Astrocyte of the spinal cord (primary cell): Measurements from ENCODE around the gene OLFM1.

Experiments used
- DNase-seq: peaks from one replicate; pipeline ENCODE4 v3.0.0; 2011; ENCODE audit warnings: low read depth, low spot score
- H3K4me3 ChIP-seq: 2 replicates; pipeline ENCODE4 v1.5.1; 2011; ENCODE audit warnings: low read depth, mild to moderate bottlenecking, low read length, moderate library complexity
- CTCF ChIP-seq: IDR thresholded peaks from 2 replicates; pipeline ENCODE4 v1.5.1; 2012; ENCODE audit warnings: low read depth, mild to moderate bottlenecking, low read length, inconsistent platforms
- in situ Hi-C: cut with HindIII; loops from 2 replicates; pipeline ENCODE4 v1.10.0; 2017; ENCODE audit warnings: low sequenced_read_pairs

OLFM1 gene

GRCh38 chr9:135127718-135128670 lies 40.5 kb downstream of the OLFM1 start:
- TF ChIP-seq CTCF = no peak
- no peak overlapping the region for H3K4me3 ChIP-seq
- in situ Hi-C loops = no loop called here
- DNase-seq = no peak

GRCh38 chr9:135129137-135129695 lies 41.7 kb downstream of the OLFM1 start:
- in situ Hi-C loops = no loop called here
- DNase-seq = no peak
- no peak overlapping the region for H3K4me3 ChIP-seq
- no peak for TF ChIP-seq CTCF

- TF ChIP-seq CTCF = no peak
- no peak for DNase-seq
- in situ Hi-C loops = no loop called here
- H3K4me3 ChIP-seq = no peak overlapping the region
Measured at GRCh38 chr9:135130207-135130976, 42.9 kb downstream of the OLFM1 start.

GRCh38 chr9:135131488-135131887 lies 44.0 kb downstream of the OLFM1 start:
- in situ Hi-C loops = no loop called here
- H3K4me3 ChIP-seq = no peak overlapping the region
- TF ChIP-seq CTCF = no peak
- DNase-seq = no peak

GRCh38 chr9:135132008-135132407 lies 44.5 kb downstream of the OLFM1 start:
- DNase-seq = no peak
- TF ChIP-seq CTCF = no peak
- no peak overlapping the region for H3K4me3 ChIP-seq
- in situ Hi-C loops = no loop called here

- H3K4me3 ChIP-seq = no peak overlapping the region
Measured at GRCh38 chr9:135134268-135135022, 47.0 kb downstream of the OLFM1 start.

More at GRCh38 chr9:135134268-135135022, 47.0 kb downstream of the OLFM1 start:
- TF ChIP-seq CTCF = no peak
- in situ Hi-C loops = no loop called here
- DNase-seq = no peak
